T-helper 9 cell (primary cell): ENCODE results near the gene IRGQ.

Experiments used
- DNase-seq: peaks from one replicate; pipeline ENCODE4 v3.0.0-alpha.2; 2020

The IRGQ gene

DNA sequence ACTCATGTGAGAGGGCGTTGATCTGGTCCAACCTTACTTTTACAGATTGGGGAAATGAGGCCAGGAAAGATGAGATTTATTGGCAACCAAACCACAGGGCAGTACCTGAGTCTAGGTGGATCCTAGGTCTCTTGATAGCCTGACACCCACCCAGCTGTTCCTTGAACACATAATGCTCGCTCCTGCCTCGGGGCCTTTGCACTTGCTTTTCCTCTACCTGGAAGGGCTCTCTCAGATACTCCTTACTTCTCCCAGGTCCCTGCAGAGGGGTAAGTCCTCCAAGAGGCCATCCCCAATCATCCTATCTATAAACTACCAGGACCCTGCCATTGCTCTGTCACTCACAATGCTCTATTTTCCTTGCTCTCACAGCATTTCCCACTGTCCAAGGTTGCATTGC lies 55.6 kb downstream of the IRGQ start:
- DNase-seq, result no peak

GRCh38 chr19:43538922-43539321 lies 57.0 kb downstream of the IRGQ start:
- no peak for DNase-seq

GRCh38 chr19:43534816-43535761 lies 60.8 kb downstream of the IRGQ start:
- no peak for DNase-seq
